ENCODE measurements around the gene EEF1AKMT1. TPM values are rescaled to one million over a fixed set of nuclear protein-coding genes. Genes with fewer than 3 reads are reported as not detected.
A peak's percentile ranks its signal among the peaks of the same experiment; 100 is the strongest.

EEF1AKMT1 gene, protein sequence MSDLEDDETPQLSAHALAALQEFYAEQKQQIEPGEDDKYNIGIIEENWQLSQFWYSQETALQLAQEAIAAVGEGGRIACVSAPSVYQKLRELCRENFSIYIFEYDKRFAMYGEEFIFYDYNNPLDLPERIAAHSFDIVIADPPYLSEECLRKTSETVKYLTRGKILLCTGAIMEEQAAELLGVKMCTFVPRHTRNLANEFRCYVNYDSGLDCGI
- total RNA-seq, result 10 to 100 TPM; 18.7 to 19.6 TPM

DNA sequence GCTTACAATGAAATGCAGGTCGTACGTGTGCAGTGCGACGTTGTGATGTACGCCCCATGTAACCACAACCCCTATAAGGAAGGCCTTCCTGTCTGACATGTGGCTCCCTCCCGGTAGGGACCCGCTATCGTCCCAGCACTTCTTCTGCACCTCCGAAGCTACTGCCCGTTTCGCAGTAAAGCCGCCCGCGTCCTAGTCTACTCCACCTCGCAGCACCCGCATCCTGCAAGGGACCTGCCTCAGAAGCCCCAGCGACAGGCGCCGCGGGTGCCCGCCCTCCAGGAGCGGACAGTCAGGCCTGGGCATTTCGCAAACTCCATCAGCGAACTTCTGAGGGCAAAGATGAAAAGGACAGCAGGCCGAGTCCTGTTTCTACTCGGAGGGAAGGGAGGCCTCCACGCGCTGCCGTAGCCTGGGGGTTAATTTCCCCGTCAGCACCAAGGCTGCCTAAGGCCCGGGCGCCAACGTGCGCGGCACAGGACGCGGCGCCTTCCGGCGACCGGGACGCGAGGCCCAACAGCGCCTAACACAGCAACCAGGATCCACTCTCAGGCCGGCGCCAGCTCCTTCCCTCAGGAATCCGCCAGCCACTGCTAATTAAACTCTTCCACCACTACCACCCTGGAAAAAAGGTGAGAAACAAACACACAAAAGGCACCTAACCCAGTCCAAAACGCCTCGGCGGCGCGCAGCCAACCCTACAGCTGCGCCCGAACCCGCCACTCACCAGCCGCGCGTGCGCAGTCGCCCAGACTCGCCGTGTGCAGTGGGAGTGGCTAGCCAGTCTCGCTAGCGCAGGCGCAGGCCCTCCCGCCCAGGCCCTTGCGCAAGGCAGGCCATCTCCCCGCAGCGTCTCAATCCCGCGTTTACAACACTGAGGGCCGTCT, at the start of gene EEF1AKMT1:
EEF1AKMT1 (minus strand) TSS at position 768 of the 887 bp plus-strand sequence. CDS start 16,363 bp downstream, outside the sequence.
- peak; percentile 95 for ATAC-seq
- Mint-ChIP-seq H3K27me3 (no peaks in the 10 kb centered on the region), H3K4me1 (ENCODE audit: low read depth) (peaks cover 55% of the 10 kb centered on the region), H3K36me3 (ENCODE audit: low read depth) (peaks cover 62% of the 10 kb centered on the region), H3K27ac (peak within 1 kb of the TSS; percentile 99), H3K4me3 (peak within 1 kb of the TSS; percentile 96), H3K9me3 (peaks cover 19% of the 10 kb centered on the region)
- intact Hi-C loops (cut with micrococcal nuclease), result loop anchor here (5.0 kb wide), 1 partner anchor 66 kb away; no protein-coding TSS in a partner anchor
- ChIA-PET CTCF (no interaction called here), POLR2A (interaction anchor here (0.5 to 2.5 kb wide), 11 partner anchors 9 to 402 kb away, joined by 3 to 7 read pairs (median 3); partner anchors contain the start of genes MRPL57 and SKA3)
- DNase-seq, result peak; percentile 94
- TF ChIP-seq, protein P1, sequence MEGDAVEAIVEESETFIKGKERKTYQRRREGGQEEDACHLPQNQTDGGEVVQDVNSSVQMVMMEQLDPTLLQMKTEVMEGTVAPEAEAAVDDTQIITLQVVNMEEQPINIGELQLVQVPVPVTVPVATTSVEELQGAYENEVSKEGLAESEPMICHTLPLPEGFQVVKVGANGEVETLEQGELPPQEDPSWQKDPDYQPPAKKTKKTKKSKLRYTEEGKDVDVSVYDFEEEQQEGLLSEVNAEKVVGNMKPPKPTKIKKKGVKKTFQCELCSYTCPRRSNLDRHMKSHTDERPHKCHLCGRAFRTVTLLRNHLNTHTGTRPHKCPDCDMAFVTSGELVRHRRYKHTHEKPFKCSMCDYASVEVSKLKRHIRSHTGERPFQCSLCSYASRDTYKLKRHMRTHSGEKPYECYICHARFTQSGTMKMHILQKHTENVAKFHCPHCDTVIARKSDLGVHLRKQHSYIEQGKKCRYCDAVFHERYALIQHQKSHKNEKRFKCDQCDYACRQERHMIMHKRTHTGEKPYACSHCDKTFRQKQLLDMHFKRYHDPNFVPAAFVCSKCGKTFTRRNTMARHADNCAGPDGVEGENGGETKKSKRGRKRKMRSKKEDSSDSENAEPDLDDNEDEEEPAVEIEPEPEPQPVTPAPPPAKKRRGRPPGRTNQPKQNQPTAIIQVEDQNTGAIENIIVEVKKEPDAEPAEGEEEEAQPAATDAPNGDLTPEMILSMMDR (IDR thresholded peaks at IDR 0.05), result no peak

DNA sequence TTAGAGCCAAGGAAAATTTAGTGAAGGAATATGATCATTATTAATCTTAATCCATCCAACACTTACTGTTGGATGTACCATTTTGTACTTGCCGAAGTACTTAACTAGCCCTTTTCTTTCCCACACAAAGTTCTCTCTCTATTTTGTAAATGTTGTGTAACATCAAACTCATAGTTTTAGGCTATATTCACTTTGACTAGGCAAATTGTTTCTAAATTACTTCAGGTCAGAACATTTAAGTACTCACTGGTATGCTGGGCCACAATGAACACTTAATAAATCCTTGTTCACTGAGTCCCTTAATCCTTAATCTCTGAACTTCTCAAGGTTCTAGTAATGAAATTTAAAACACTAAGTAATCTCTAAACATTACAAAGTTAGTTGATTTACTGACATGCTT, 49.3 kb upstream of the EEF1AKMT1 start:
- POLR2A ChIA-PET, result no interaction called here
- no peak for ATAC-seq
- no peak for DNase-seq
- peaks cover 7% of the 10 kb centered on the region for H3K4me1 Mint-ChIP-seq (ENCODE audit: low read depth)
- H3K27me3 Mint-ChIP-seq, result no peaks in the 10 kb centered on the region
- CTCF ChIA-PET, result no interaction called here
- TF ChIP-seq, protein P1 (IDR thresholded peaks at IDR 0.05), result no peak
- H3K4me3 Mint-ChIP-seq, result no peak overlapping the region
- intact Hi-C loops (cut with micrococcal nuclease), result no loop called here
- H3K9me3 Mint-ChIP-seq, result no peaks in the 10 kb centered on the region
- no peak overlapping the region for H3K27ac Mint-ChIP-seq
- peaks cover 15% of the 10 kb centered on the region for H3K36me3 Mint-ChIP-seq (ENCODE audit: low read depth)

DNA sequence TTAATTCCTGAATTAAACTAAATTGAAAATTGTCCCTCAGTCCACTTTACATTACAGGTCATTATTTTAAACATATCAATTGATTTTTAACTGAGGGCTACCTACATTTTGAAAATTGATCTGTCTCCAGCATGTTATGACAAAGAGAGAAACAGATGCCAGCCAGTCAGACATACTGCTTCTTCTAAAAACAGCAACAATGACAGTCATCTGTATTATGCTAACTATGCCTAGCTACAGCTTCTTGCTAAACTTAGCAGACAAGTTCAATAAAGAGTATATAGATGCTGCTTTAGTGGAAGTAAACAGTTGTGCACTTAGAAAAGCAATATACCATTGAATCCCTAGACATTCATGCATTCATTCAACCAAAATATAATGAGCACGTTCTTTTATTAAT, 48.6 kb upstream of the EEF1AKMT1 start:
- CTCF ChIA-PET, result interaction anchor here (0.8 to 1.1 kb wide), 3 partner anchors 16 to 326 kb away, joined by 3 to 4 read pairs (median 4); no protein-coding TSS in a partner anchor

DNA sequence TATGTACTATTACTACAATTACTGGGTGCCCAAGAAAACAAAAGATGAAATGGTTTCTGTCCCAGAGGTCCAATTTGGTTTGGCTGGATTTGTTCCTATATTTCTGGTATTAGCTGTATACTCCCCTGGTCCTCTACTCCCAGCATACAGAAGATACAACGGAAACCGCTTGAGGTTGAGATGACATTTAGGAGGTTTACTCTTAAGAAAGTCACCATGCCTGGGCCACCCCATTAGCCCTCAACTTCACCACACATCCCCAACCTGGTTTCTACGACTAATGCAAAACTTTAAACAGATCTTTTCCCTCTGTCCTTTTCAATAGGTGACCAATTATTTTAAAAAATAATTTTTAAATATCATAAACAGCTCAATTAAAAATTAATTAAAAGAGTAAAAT, 46.0 kb upstream of the EEF1AKMT1 start:
- H3K36me3 Mint-ChIP-seq (ENCODE audit: low read depth), result peaks cover 18% of the 10 kb centered on the region
- CTCF ChIA-PET, result interaction anchor here (1.2 to 3.2 kb wide), 3 partner anchors 9 to 622 kb away, joined by 3 to 15 read pairs (median 3); no protein-coding TSS in a partner anchor
- TF ChIP-seq, protein P1 (IDR thresholded peaks at IDR 0.05), result no peak
- POLR2A ChIA-PET, result interaction anchor here (0.6 kb wide), 1 partner anchor 294 kb away, joined by 3 read pairs; the partner anchor contains the start of gene CRYL1
- H3K27ac Mint-ChIP-seq, result no peak overlapping the region
- no peaks in the 10 kb centered on the region for H3K9me3 Mint-ChIP-seq
- intact Hi-C loops (cut with micrococcal nuclease), result no loop called here
- H3K4me1 Mint-ChIP-seq (ENCODE audit: low read depth), result peaks cover 7% of the 10 kb centered on the region
- ATAC-seq (no peak), DNase-seq (peak; percentile 7)
- H3K4me3 Mint-ChIP-seq, result no peak overlapping the region
- no peaks in the 10 kb centered on the region for H3K27me3 Mint-ChIP-seq

More for the DNA sequence above, 48.6 kb upstream of the EEF1AKMT1 start:
- peaks cover 17% of the 10 kb centered on the region for H3K36me3 Mint-ChIP-seq (ENCODE audit: low read depth)
- DNase-seq, result no peak
- H3K27ac Mint-ChIP-seq, result no peak overlapping the region
- no peaks in the 10 kb centered on the region for H3K9me3 Mint-ChIP-seq
- intact Hi-C loops (cut with micrococcal nuclease), result no loop called here
- no peak overlapping the region for H3K4me3 Mint-ChIP-seq
- POLR2A ChIA-PET, result no interaction called here
- no peaks in the 10 kb centered on the region for H3K27me3 Mint-ChIP-seq
- TF ChIP-seq, protein P1 (IDR thresholded peaks at IDR 0.05), result no peak
- no peak for ATAC-seq
- H3K4me1 Mint-ChIP-seq (ENCODE audit: low read depth), result peaks cover 7% of the 10 kb centered on the region

Measured in activated CD8-positive, alpha-beta T cell treated with anti-CD3 and anti-CD28 coated beads for 36 hours (primary cell).